Activated naive CD8-positive, alpha-beta T cell treated with anti-CD3 and anti-CD28 coated beads, Interleukin-2, amount 50 U/mL, for 24 hours (primary cell): ENCODE data around the gene KDSR.
A peak's percentile ranks its signal among the peaks of the same experiment; 100 is the strongest.
"Not testable (repeated sequence)": the region's sequence is repeated elsewhere in the genome, so short reads cannot be mapped to it uniquely, and the experiment has no call there.

Source experiments
- ATAC-seq: fragments of 150-1000 bp; cut with Tn5 transposase; one replicate; pipeline ENCODE4 v1.10.0; 2021
- DNase-seq: peaks from one replicate; pipeline ENCODE4 v3.0.0; 2021
- H3K27ac Mint-ChIP-seq: one replicate; pipeline ENCODE4 v1.8.0; 2021; ENCODE audit warnings: mild to moderate bottlenecking, mixed read lengths
- H3K27me3 Mint-ChIP-seq: one replicate; pipeline ENCODE4 v1.8.0; 2021; ENCODE audit warnings: mixed read lengths
- H3K36me3 Mint-ChIP-seq: one replicate; pipeline ENCODE4 v1.8.0; 2021; ENCODE audit warnings: low read depth, mixed read lengths
- H3K4me1 Mint-ChIP-seq: one replicate; pipeline ENCODE4 v1.8.0; 2021; ENCODE audit warnings: mixed read lengths
- H3K4me3 Mint-ChIP-seq: one replicate; pipeline ENCODE4 v1.8.0; 2021; ENCODE audit warnings: mild to moderate bottlenecking, moderate library complexity, mixed read lengths
- H3K9me3 Mint-ChIP-seq: one replicate; pipeline ENCODE4 v1.8.0; 2021; ENCODE audit warnings: mixed read lengths

Gene KDSR

DNA sequence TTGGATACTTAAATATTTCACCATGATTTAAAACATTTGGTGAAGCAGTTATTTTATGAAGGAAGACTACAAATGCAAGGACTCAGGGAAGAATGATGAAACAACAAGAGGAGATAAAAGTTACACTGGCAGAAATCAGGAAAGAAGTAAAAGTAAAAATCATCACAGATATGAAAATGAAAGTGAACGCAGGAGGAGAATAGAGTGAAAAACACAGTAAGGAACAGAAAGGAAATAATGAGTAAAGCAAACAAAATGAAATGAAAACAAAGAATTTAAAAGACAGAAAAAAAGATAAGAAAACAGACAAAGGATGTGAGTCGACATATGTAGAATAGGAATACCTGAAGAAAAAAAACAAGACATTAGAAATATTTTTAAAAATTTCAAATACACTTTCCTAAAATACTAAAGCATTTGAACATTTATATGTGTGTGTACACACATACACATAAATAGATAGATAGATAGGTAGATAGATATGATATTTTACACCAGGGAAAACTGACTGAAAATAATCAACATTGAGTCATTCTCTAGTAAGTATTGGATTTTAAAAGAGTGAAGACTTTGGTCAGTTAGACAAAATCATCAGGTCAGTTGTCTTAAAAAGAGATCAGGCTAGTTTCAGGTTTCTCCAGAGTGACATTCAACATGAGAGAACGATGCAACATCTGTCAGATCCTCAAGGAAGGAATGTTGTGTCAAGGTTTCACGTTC lies 12.1 kb upstream of the KDSR start:
- H3K4me1 Mint-ChIP-seq: peaks cover 18% of the 10 kb centered on the region
- ATAC-seq (peak; percentile 28), DNase-seq (no peak)
- H3K9me3 Mint-ChIP-seq: peaks cover 4% of the 10 kb centered on the region
- H3K27ac Mint-ChIP-seq: peak overlapping the region; percentile 86
- H3K4me3 Mint-ChIP-seq: peak overlapping the region; percentile 54
- H3K36me3 Mint-ChIP-seq: peaks cover 11% of the 10 kb centered on the region
- no peaks in the 10 kb centered on the region for H3K27me3 Mint-ChIP-seq

DNA sequence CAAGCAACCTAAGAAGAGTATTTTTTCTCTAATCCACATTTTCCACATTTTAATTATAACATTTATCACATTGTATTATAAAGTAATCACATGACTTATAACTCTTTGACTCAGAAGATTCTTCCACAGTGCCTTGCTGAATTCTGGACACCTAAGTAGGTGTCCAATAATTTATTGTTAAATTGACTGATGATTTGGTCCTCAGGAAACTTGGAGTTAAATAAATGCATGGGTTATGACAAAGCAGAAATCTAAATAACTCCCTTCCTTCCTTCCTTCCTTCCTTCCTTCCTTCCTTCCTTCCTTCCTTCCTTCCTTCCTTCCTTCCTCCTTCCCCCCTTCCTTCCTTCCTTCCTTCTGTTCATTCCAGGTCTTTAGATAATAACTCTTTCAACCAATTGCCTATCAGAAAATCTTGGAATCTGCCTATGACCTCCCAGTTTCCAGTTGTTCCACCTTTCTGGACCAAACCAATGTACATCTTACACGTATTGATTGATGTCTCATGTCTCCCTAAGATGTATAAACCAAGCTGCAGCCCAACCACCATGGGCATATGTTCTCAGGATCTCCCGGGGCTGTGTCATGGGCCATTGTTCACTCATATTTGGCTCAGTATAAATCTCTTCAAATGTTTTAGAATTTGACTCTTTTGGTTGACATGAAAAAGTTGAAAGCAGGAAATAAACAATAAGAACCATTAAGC lies 10.4 kb upstream of the KDSR start:
- peaks cover 4% of the 10 kb centered on the region for H3K9me3 Mint-ChIP-seq
- no peak overlapping the region for H3K27ac Mint-ChIP-seq
- H3K36me3 Mint-ChIP-seq: peaks cover 3% of the 10 kb centered on the region

GRCh38 chr18:63376538-63376937 lies 9.5 kb upstream of the KDSR start:
- Mint-ChIP-seq H3K36me3 (peaks cover 2% of the 10 kb centered on the region), H3K27me3 (no peaks in the 10 kb centered on the region), H3K27ac (no peak overlapping the region), H3K9me3 (peaks cover 4% of the 10 kb centered on the region), H3K4me1 (peaks cover 18% of the 10 kb centered on the region), H3K4me3 (no peak overlapping the region)
- DNase-seq (no peak), ATAC-seq (no peak)

More for the DNA sequence above, 10.4 kb upstream of the KDSR start:
- H3K4me3 Mint-ChIP-seq: no peak overlapping the region
- no peaks in the 10 kb centered on the region for H3K27me3 Mint-ChIP-seq
- ATAC-seq (no peak), DNase-seq (no peak)
- peaks cover 18% of the 10 kb centered on the region for H3K4me1 Mint-ChIP-seq

- H3K36me3 Mint-ChIP-seq: peaks cover 2% of the 10 kb centered on the region
These were observed 7.5 kb upstream of the KDSR start for GRCh38 chr18:63374540-63374939.

GRCh38 chr18:63373161-63373560 lies 6.2 kb upstream of the KDSR start:
- Mint-ChIP-seq H3K36me3 (peaks cover 11% of the 10 kb centered on the region), H3K9me3 (peaks cover 14% of the 10 kb centered on the region), H3K4me3 (no peak overlapping the region), H3K4me1 (peaks cover 7% of the 10 kb centered on the region), H3K27me3 (no peaks in the 10 kb centered on the region), H3K27ac (no peak overlapping the region)
- no peak for ATAC-seq
- DNase-seq: no peak

More at GRCh38 chr18:63374540-63374939, 7.5 kb upstream of the KDSR start:
- peaks cover 4% of the 10 kb centered on the region for H3K9me3 Mint-ChIP-seq
- H3K27me3 Mint-ChIP-seq: no peaks in the 10 kb centered on the region
- DNase-seq (no peak), ATAC-seq (no peak)
- peaks cover 13% of the 10 kb centered on the region for H3K4me1 Mint-ChIP-seq
- no peak overlapping the region for H3K4me3 Mint-ChIP-seq
- H3K27ac Mint-ChIP-seq: no peak overlapping the region

DNA sequence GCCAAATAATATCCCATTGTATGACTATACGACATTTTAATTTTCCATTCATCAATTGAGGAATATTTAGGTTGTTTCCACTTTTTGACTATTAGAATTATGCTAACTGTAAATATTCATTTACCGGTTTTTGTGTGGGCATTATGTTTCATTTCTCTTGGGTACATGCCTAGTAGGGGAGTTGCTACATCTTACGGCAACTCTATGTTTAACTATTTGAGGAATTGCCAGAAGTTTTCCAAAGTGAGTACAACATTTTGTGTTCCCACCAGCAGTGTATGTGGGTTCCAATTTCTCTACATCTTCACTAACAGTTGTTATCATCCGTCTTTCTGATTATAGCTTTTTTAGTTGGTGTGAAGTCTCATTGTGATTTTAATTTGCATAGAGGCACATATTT lies 1.6 kb upstream of the KDSR start:
- no peaks in the 10 kb centered on the region for H3K27me3 Mint-ChIP-seq
- ATAC-seq: no peak
- peaks cover 16% of the 10 kb centered on the region for H3K9me3 Mint-ChIP-seq
- peak overlapping the region; percentile 85 for H3K4me3 Mint-ChIP-seq
- H3K36me3 Mint-ChIP-seq: peaks cover 19% of the 10 kb centered on the region
- peaks cover 30% of the 10 kb centered on the region for H3K4me1 Mint-ChIP-seq
- no peak for DNase-seq
- H3K27ac Mint-ChIP-seq: peak overlapping the region; percentile 84

DNA sequence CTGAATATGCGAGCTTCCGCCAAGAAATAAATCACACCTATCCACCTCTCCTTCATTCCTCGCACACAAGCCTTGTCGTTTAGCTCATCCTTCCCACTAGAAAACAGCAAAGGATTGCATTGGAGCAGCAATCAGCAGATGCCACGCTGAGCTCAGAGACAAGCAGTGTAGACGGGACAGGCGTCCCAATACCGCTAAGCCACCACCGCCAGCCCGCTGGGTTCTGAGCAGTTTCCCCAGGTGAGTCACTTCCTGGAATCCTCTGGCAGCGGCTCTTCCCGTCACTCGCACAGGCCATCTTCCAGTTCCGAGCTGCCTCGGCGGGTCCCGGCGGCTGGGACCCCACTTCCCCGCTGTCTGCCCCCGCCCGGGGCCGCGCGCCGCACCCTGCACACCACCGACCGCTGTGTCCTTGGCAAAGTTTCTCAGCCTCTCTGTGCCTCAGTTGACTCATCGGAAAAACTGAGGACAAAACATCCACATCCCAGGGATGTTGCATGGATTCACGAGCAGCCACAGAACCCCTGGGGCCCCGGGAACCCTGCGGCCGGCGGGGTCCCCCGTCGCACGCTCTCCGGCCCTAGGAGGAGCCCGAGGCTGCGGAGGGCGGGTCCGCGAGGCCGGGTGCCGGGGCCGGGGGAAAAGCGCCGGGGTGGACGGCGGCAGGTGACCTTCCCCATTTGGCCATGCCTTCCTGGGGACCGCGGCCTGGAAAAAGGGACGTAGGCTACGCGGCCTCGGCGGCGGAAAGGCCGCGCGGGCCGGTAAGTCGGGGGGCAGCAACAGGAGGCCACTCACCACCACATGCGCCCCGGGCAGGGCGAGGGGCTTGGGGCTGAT lies 573 bp downstream of the KDSR start:
- DNase-seq: peak; percentile 71
- Mint-ChIP-seq H3K36me3 (peaks cover 34% of the 10 kb centered on the region), H3K9me3 (peaks cover 17% of the 10 kb centered on the region), H3K4me3 (peak overlapping the region; percentile 84), H3K4me1 (peaks cover 30% of the 10 kb centered on the region), H3K27ac (peak overlapping the region; percentile 66), H3K27me3 (no peaks in the 10 kb centered on the region)
- ATAC-seq: peak; percentile 79

- peaks cover 30% of the 10 kb centered on the region for H3K4me1 Mint-ChIP-seq
- no peaks in the 10 kb centered on the region for H3K27me3 Mint-ChIP-seq
- peak; percentile 6 for DNase-seq
- H3K36me3 Mint-ChIP-seq: peaks cover 37% of the 10 kb centered on the region
- ATAC-seq: no peak
- H3K27ac Mint-ChIP-seq: peak overlapping the region; percentile 64
- peaks cover 17% of the 10 kb centered on the region for H3K9me3 Mint-ChIP-seq
- peak overlapping the region; percentile 84 for H3K4me3 Mint-ChIP-seq
These were observed 1.2 kb downstream of the KDSR start for GRCh38 chr18:63365876-63366212.

DNA sequence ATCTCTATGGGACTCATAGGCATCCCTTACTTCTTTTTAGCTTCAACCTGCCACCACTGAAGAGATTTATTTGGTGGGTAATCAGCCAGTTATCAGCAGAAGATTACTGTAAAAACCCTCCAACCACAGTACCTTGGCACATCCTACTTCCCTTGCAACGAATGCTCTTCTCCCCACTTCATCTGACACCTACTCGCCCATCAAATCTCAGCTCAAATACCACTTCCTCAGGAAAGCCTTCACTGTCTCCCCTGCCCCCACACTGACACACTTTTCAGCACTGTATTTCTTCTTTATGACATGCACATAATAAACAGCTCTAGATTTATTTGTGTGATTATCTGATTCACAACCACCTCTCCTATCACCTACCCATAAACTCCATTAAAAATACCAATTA lies 3.1 kb downstream of the KDSR start:
- peak; percentile 9 for DNase-seq
- Mint-ChIP-seq H3K27me3 (no peaks in the 10 kb centered on the region), H3K4me1 (peaks cover 30% of the 10 kb centered on the region), H3K27ac (no peak overlapping the region), H3K4me3 (no peak overlapping the region), H3K9me3 (peaks cover 15% of the 10 kb centered on the region), H3K36me3 (peaks cover 43% of the 10 kb centered on the region)
- no peak for ATAC-seq

DNA sequence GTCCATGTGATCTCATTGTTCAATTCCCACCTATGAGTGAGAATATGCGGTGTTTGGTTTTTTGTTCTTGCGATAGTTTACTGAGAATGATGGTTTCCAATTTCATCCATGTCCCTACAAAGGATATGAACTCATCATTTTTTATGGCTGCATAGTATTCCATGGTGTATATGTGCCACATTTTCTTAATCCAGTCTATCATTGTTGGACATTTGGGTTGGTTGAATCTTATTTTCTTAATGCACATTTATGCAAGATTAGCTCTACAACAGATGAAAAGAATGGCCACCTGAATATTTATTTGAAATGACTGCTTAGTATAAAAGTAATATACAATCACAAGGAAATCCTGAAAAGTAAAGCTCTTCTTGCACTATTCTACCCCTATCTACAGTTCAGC lies 3.6 kb downstream of the KDSR start:
- not testable (repeated sequence) for H3K4me3 Mint-ChIP-seq, DNase-seq, H3K27ac Mint-ChIP-seq, H3K9me3 Mint-ChIP-seq, H3K27me3 Mint-ChIP-seq, ATAC-seq
- H3K4me1 Mint-ChIP-seq: peaks cover 26% of the 10 kb centered on the region
- peaks cover 38% of the 10 kb centered on the region for H3K36me3 Mint-ChIP-seq

GRCh38 chr18:63356272-63356896 lies 10.6 kb downstream of the KDSR start:
- Mint-ChIP-seq H3K27ac (no peak overlapping the region), H3K9me3 (no peaks in the 10 kb centered on the region), H3K36me3 (peaks cover 42% of the 10 kb centered on the region), H3K27me3 (no peaks in the 10 kb centered on the region), H3K4me1 (no peaks in the 10 kb centered on the region), H3K4me3 (no peak overlapping the region)
- no peak for ATAC-seq
- no peak for DNase-seq

DNA sequence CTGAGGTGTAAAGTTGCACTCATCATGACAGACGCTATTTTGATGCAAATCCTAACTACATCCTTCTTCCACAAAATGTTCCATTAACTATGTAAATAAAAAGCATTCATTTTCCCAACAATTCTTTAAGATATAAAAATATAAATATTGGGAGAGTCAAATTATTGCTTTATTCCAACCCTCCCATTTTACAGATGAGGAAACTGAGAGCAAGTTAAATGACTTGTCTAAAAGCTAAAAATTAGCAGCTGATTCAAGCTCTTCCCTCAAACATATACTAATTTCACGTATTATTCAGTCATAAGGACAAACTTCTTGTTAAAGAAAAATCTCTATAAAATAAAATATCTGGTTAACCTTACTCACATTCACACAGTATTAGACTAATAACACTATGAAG lies 16.8 kb downstream of the KDSR start:
- no peak overlapping the region for H3K4me3 Mint-ChIP-seq
- ATAC-seq (no peak), DNase-seq (no peak)
- peaks cover 60% of the 10 kb centered on the region for H3K36me3 Mint-ChIP-seq
- H3K4me1 Mint-ChIP-seq: no peaks in the 10 kb centered on the region
- H3K27ac Mint-ChIP-seq: no peak overlapping the region
- H3K9me3 Mint-ChIP-seq: no peaks in the 10 kb centered on the region
- H3K27me3 Mint-ChIP-seq: no peaks in the 10 kb centered on the region

DNA sequence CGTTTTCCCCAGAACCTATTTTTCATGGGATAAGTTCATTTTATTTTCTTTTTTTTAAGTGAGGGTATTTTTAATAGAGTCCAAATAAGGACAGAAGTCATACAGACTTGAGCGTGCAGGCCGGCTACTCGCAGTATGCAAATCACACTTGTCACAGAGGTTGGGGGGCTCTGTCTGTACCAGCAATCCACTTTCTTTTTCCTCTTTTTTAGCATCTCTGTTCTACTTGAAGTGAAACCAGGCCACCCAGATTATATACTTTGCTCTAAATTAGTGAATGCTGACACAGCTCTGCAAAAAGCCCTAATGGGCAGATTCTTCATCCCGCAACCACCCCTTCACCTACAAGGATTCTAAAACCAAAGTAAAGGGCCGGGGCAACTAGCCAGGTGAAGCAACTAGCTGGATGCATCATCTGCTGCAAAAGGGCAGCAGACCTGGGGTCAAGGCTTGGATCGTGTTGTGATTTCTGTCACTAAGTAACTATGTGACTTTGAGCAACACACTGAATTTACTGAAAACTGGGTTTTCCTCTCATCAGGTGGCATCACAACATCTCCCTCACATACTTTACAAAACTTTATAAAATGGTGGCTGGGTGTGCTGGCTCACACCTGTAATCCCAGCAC lies 18.4 kb downstream of the KDSR start:
- no peaks in the 10 kb centered on the region for H3K27me3 Mint-ChIP-seq
- peaks cover 57% of the 10 kb centered on the region for H3K36me3 Mint-ChIP-seq
- H3K4me3 Mint-ChIP-seq: no peak overlapping the region
- ATAC-seq: no peak
- no peaks in the 10 kb centered on the region for H3K9me3 Mint-ChIP-seq
- no peak for DNase-seq
- H3K4me1 Mint-ChIP-seq: no peaks in the 10 kb centered on the region
- no peak overlapping the region for H3K27ac Mint-ChIP-seq
